KMS-11 (cell line): ENCODE measurements around the gene TBATA.
"Not testable (repeated sequence)": the region's sequence is repeated elsewhere in the genome, so short reads cannot be mapped to it uniquely, and the experiment has no call there.

Source experiments
- H2AFZ ChIP-seq: fragments of 200-600 bp; sonication (generic); 2 replicates; pipeline ENCODE4 v1.6.1; 2016; ENCODE audit warnings: antibody characterized with exemption, mixed run types, low read depth
- H3K27ac ChIP-seq: fragments of 200-600 bp; sonication (generic); 2 replicates; pipeline ENCODE4 v1.6.1; 2016; ENCODE audit warnings: mild to moderate bottlenecking, mixed run types
- H3K27me3 ChIP-seq: fragments of 200-600 bp; sonication (generic); 2 replicates; pipeline ENCODE4 v1.6.1; 2017; ENCODE audit warnings: mild to moderate bottlenecking, low read depth, mixed run types, moderate library complexity; ENCODE audit not compliant: insufficient read depth
- H3K36me3 ChIP-seq: fragments of 200-600 bp; sonication (generic); 2 replicates; pipeline ENCODE4 v1.6.1; 2017; ENCODE audit warnings: mild to moderate bottlenecking, mixed run types; ENCODE audit not compliant: insufficient read depth
- H3K4me1 ChIP-seq: fragments of 200-600 bp; sonication (generic); 2 replicates; pipeline ENCODE4 v1.6.1; 2016; ENCODE audit warnings: mild to moderate bottlenecking, low read depth, mixed run types; ENCODE audit not compliant: poor library complexity, severe bottlenecking
- H3K4me2 ChIP-seq: fragments of 200-600 bp; sonication (generic); 2 replicates; pipeline ENCODE4 v1.7.0; 2016; ENCODE audit warnings: mild to moderate bottlenecking, mixed run types
- H3K4me3 ChIP-seq: fragments of 200-600 bp; sonication (generic); IDR thresholded peaks from 2 replicates; pipeline ENCODE4 v1.6.1; 2017; ENCODE audit warnings: low read depth, low read length, mixed read lengths; ENCODE audit not compliant: insufficient read depth
- H3K79me2 ChIP-seq: fragments of 200-600 bp; sonication (generic); 2 replicates; pipeline ENCODE4 v1.6.1; 2016; ENCODE audit warnings: low read depth, mixed run types; ENCODE audit not compliant: insufficient read depth
- H3K9ac ChIP-seq: fragments of 200-600 bp; sonication (generic); 2 replicates; pipeline ENCODE4 v1.6.1; 2016; ENCODE audit warnings: mild to moderate bottlenecking, mixed run types
- H4K20me1 ChIP-seq: fragments of 200-600 bp; sonication (generic); 2 replicates; pipeline ENCODE4 v1.6.1; 2016; ENCODE audit warnings: mild to moderate bottlenecking, mixed run types; ENCODE audit not compliant: insufficient read depth
- TF ChIP-seq, protein P1 (sequence below): fragments of 200-600 bp; sonication (generic); conservative IDR thresholded peaks from 2 replicates; pipeline ENCODE4 v1.6.1; 2017; ENCODE audit warnings: low read depth, mild to moderate bottlenecking, antibody characterized with exemption, low read length, moderate library complexity, mixed read lengths

TBATA gene

GRCh38 chr10:70771311-70772194, 13.6 kb downstream of the TBATA start:
- no peak overlapping the region for H3K4me3 ChIP-seq
- H4K20me1 ChIP-seq = no peaks in the 10 kb centered on the region
- H3K4me2 ChIP-seq = no peak overlapping the region
- no peak overlapping the region for H3K9ac ChIP-seq
- no peaks in the 10 kb centered on the region; the same call in 1 of the 2 replicates for H3K27me3 ChIP-seq
- H3K36me3 ChIP-seq = no peaks in the 10 kb centered on the region
- no peaks in the 10 kb centered on the region for H3K4me1 ChIP-seq
- H3K27ac ChIP-seq = no peak overlapping the region
- no peaks in the 10 kb centered on the region for H3K79me2 ChIP-seq
- no peak overlapping the region for H2AFZ ChIP-seq
- TF ChIP-seq, protein P1, sequence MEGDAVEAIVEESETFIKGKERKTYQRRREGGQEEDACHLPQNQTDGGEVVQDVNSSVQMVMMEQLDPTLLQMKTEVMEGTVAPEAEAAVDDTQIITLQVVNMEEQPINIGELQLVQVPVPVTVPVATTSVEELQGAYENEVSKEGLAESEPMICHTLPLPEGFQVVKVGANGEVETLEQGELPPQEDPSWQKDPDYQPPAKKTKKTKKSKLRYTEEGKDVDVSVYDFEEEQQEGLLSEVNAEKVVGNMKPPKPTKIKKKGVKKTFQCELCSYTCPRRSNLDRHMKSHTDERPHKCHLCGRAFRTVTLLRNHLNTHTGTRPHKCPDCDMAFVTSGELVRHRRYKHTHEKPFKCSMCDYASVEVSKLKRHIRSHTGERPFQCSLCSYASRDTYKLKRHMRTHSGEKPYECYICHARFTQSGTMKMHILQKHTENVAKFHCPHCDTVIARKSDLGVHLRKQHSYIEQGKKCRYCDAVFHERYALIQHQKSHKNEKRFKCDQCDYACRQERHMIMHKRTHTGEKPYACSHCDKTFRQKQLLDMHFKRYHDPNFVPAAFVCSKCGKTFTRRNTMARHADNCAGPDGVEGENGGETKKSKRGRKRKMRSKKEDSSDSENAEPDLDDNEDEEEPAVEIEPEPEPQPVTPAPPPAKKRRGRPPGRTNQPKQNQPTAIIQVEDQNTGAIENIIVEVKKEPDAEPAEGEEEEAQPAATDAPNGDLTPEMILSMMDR = no peak

DNA sequence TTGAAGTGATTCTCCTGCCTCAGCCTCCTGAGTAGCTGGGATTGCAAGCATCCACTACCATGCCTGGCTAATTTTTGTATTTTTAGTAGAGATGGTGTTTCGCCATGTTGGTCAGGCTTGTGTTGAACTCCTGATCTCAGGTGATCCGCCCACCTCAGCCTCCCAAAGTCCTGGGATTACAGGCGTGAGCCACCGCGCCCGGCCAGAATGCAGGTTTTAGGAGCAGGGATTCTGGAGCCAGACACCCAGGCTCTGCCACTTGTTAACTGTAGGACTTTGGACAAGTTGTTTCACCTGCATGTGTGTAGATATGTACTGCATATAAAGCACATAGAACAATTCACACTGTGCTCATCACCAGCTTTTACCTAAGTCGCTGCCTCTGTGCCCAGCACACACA, 14.7 kb downstream of the TBATA start:
- not testable (repeated sequence) for H3K4me1 ChIP-seq, H3K27me3 ChIP-seq, H4K20me1 ChIP-seq, H3K79me2 ChIP-seq, H3K4me3 ChIP-seq, H3K36me3 ChIP-seq, H3K27ac ChIP-seq, H2AFZ ChIP-seq, H3K4me2 ChIP-seq, H3K9ac ChIP-seq

- H3K27me3 ChIP-seq = no peaks in the 10 kb centered on the region; the same call in 1 of the 2 replicates
- no peak overlapping the region for H3K4me2 ChIP-seq
- H3K36me3 ChIP-seq = no peaks in the 10 kb centered on the region
- no peaks in the 10 kb centered on the region for H4K20me1 ChIP-seq
- H3K27ac ChIP-seq = no peak overlapping the region
- no peaks in the 10 kb centered on the region for H3K4me1 ChIP-seq
- no peaks in the 10 kb centered on the region for H3K79me2 ChIP-seq
- TF ChIP-seq, protein P1 = no peak
- H3K4me3 ChIP-seq = no peak overlapping the region
- no peak overlapping the region for H3K9ac ChIP-seq
- no peak overlapping the region for H2AFZ ChIP-seq
Observed at GRCh38 chr10:70770001-70770400, 15.2 kb downstream of the TBATA start.

DNA sequence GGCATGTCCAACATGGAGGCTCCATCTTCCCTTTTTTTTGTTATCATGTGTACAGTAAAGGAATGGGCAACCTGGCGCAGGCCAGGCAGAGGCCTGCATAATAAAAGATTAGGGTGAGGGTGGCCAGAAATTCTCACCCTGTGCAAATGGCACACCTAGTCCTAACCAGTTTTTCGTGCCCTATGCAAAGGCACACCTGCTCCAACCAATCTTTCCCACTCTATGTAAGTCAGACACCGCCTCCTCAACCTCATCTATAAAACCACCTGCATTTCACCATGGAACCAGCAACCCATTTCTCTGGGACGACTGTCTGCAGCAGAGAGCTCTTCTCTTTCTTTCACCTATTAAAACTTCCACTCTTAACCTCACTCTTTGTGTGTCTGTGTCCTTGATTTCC, 16.1 kb downstream of the TBATA start:
- Histone ChIP-seq H4K20me1 (no peaks in the 10 kb centered on the region), H2AFZ (no peak overlapping the region), H3K27ac (no peak overlapping the region), H3K27me3 (no peaks in the 10 kb centered on the region; the same call in 1 of the 2 replicates), H3K4me2 (no peak overlapping the region), H3K79me2 (no peaks in the 10 kb centered on the region), H3K36me3 (no peaks in the 10 kb centered on the region), H3K4me1 (no peaks in the 10 kb centered on the region), H3K9ac (no peak overlapping the region), H3K4me3 (no peak overlapping the region)
- TF ChIP-seq, protein P1 = no peak

- H3K27ac ChIP-seq, H2AFZ ChIP-seq, H3K79me2 ChIP-seq, H3K9ac ChIP-seq, H3K4me3 ChIP-seq, H3K4me2 ChIP-seq, H3K4me1 ChIP-seq, H3K36me3 ChIP-seq, H3K27me3 ChIP-seq, H4K20me1 ChIP-seq: not testable (repeated sequence)
Observed at GRCh38 chr10:70768026-70768685, 17.0 kb downstream of the TBATA start.
